ENCODE results near the gene RPS6KB2.
"Not testable (repeated sequence)": the region's sequence is repeated elsewhere in the genome, so short reads cannot be mapped to it uniquely, and the experiment has no call there.

Gene RPS6KB2

GRCh38 chr11:67466962-67467771 is 38.9 kb downstream of the RPS6KB2 start:
- DNase-seq (ENCODE audit: low spot score) = no peak

- no peak for DNase-seq (ENCODE audit: low spot score)
Measured at GRCh38 chr11:67468056-67468455, 39.8 kb downstream of the RPS6KB2 start.

GRCh38 chr11:67468456-67468758 is 40.1 kb downstream of the RPS6KB2 start:
- no peak for DNase-seq (ENCODE audit: low spot score)

GRCh38 chr11:67468759-67469507 is 40.6 kb downstream of the RPS6KB2 start, which contains the start of gene TMEM134:
Gene TMEM134, minus strand, starts transcription at chr11:67469251. Its CDS starts 59 bp downstream, at chr11:67469192.
- DNase-seq (ENCODE audit: low spot score) = peak; percentile 97

GRCh38 chr11:67469508-67469811 is 41.2 kb downstream of the RPS6KB2 start:
- DNase-seq (ENCODE audit: low spot score) = no peak

GRCh38 chr11:67470337-67471002 is 42.2 kb downstream of the RPS6KB2 start:
- DNase-seq (ENCODE audit: low spot score) = no peak

- DNase-seq (ENCODE audit: low spot score) = no peak
Measured at GRCh38 chr11:67472882-67473281, 44.6 kb downstream of the RPS6KB2 start.

GRCh38 chr11:67476692-67477091 is 48.4 kb downstream of the RPS6KB2 start:
- not testable (repeated sequence) for DNase-seq (ENCODE audit: low spot score)

GRCh38 chr11:67477344-67478050 is 49.2 kb downstream of the RPS6KB2 start:
- not testable (repeated sequence) for DNase-seq (ENCODE audit: low spot score)

GRCh38 chr11:67482275-67482826 is 54.1 kb downstream of the RPS6KB2 start:
- DNase-seq (ENCODE audit: low spot score) = no peak

GRCh38 chr11:67482827-67483798 is 54.8 kb downstream of the RPS6KB2 start, which contains the start of gene AIP:
Gene AIP, plus strand, starts transcription at chr11:67483026. Its CDS starts 133 bp downstream, at chr11:67483159.
- peak; percentile 98 for DNase-seq (ENCODE audit: low spot score)

- DNase-seq (ENCODE audit: low spot score) = no peak
Measured at GRCh38 chr11:67483831-67484665, 55.8 kb downstream of the RPS6KB2 start.

GRCh38 chr11:67484847-67485311 is 56.6 kb downstream of the RPS6KB2 start:
- DNase-seq (ENCODE audit: low spot score) = peak; percentile 62

All from Ammon's horn (tissue), 1 donor.